ENCODE data around the gene ST6GALNAC5. TPM values are rescaled to one million over a fixed set of nuclear protein-coding genes. Genes with fewer than 3 reads are reported as not detected.

Gene ST6GALNAC5
- total and polyA plus RNA-seq, 2 donors (not counting 3 experiments of a cell fraction or from before 2014, with no cell fraction given): not detected

GRCh38 chr1:77044133-77044849, 177.0 kb downstream of the ST6GALNAC5 start:
- Histone ChIP-seq H3K9me1 (replicated peaks; ENCODE audit: control insufficient read depth, extremely low read depth, insufficient read depth, low read length) (no peaks in the 10 kb centered on the region), H3K4me1 (ENCODE audit: control insufficient read depth, extremely low read depth, insufficient read depth, low read length) (no peaks in the 10 kb centered on the region), H4K20me1 (replicated peaks; ENCODE audit: control insufficient read depth, extremely low read depth, insufficient read depth, low read length) (no peaks in the 10 kb centered on the region), H3K9ac (replicated peaks; ENCODE audit: extremely low read depth, insufficient read depth, low read length) (no peak overlapping the region), H3K27ac (ENCODE audit: insufficient read depth, low read depth, low read length) (no peak overlapping the region), H3K27me3 (ENCODE audit: control insufficient read depth in 2 of 2, insufficient read depth in 2 of 2, low read length in 2 of 2) (no peaks in the 10 kb centered on the region), H3K9me3 (replicated peaks; ENCODE audit: control insufficient read depth, insufficient read depth, low read length) (no peaks in the 10 kb centered on the region), H3K4me2 (ENCODE audit: insufficient read depth, low read length) (no peak overlapping the region), H3K79me2 (ENCODE audit: control insufficient read depth, insufficient read depth, low read length) (no peaks in the 10 kb centered on the region), H3K4me3 (replicated peaks in 1 of 3; ENCODE audit: insufficient read depth in 1 of 3, low read depth in 1 of 3, low read length in 3 of 3) (no peak overlapping the region), H3K36me3 (ENCODE audit: control insufficient read depth in 2 of 2, extremely low read depth in 1 of 2, insufficient read depth in 2 of 2, low read length in 2 of 2) (no peaks in the 10 kb centered on the region), H2AFZ (ENCODE audit: low read depth, low read length) (no peak overlapping the region)
- DNase-seq (ENCODE audit: low read depth, low spot score) (no peak), FAIRE-seq (no peak)
- intact Hi-C loops (cut with micrococcal nuclease) (no loop called here), dilution Hi-C loops (cut with MboI; ENCODE audit: extremely low pct_ligation_motif_present, low sequenced_read_pairs) (no loop called here)
- no TSS peak for BruUV-seq (replicated peaks)
- TF ChIP-seq POLR2A (IDR thresholded peaks at IDR 0.05; ENCODE audit: low read depth, low read length): no peak
- no peak for TF ChIP-seq FOS (IDR thresholded peaks at IDR 0.05; ENCODE audit: borderline replicate concordance, insufficient read depth, low read length)
- no peak for TF ChIP-seq POLR2AphosphoS5 (IDR thresholded peaks at IDR 0.05; ENCODE audit: insufficient read depth, low read depth, low read length)
- TF ChIP-seq CTCF (IDR thresholded peaks at IDR 0.05; ENCODE audit: extremely low read depth in 1 of 2, insufficient read depth in 1 of 2, low read depth in 1 of 2, low read length in 2 of 2): no peak
- no peak for TF ChIP-seq JUN (IDR thresholded peaks at IDR 0.05; ENCODE audit: borderline replicate concordance, insufficient read depth, insufficient read length, low read depth)
- no peak for TF ChIP-seq MYC (IDR thresholded peaks at IDR 0.05; ENCODE audit: low read depth, low read length)
- TF ChIP-seq EZH2 (IDR thresholded peaks at IDR 0.05; ENCODE audit: borderline replicate concordance, low read depth, low read length, severe bottlenecking): no peak
- no peak for TF ChIP-seq GATA2 (IDR thresholded peaks at IDR 0.05; ENCODE audit: insufficient read depth, insufficient read length, low read depth, low read length)
- CTCF ChIA-PET: no interaction called here
- POLR2A ChIA-PET: no interaction called here

Measured in endothelial cell of umbilical vein (primary cell).